OCI-LY7 (cell line): ENCODE measurements around the gene HIVEP2. TPM values are rescaled to one million over a fixed set of nuclear protein-coding genes. Genes with fewer than 3 reads are reported as not detected.

Source experiments
- BruUV-seq: library from RNA; stranded (reverse); fragments of 400-500 nt; replicated peaks from 2 replicates; lab custom pipeline; 2021; lab: Mats Ljungman, UMichigan
- CTCF ChIA-PET: fragments of 300-600 bp; sonication (Branson Sonifier 250); formaldehyde crosslinking; loops from one replicate; lab custom pipeline; 2022; ENCODE audit warnings: antibody characterized with exemption; ENCODE audit not compliant: unreplicated experiment; lab: Charles Lee
- POLR2A ChIA-PET: fragments of 300-600 bp; sonication (Branson Sonifier 250); formaldehyde crosslinking; loops from one replicate; lab custom pipeline; 2022; ENCODE audit warnings: antibody characterized with exemption; lab: Charles Lee
- DNase-seq: peaks from one replicate; pipeline ENCODE4 v3.0.0-alpha.2; 2015; ENCODE audit warnings: low spot score
- H2AFZ ChIP-seq: fragments of 200-600 bp; sonication (generic), shearing (Covaris generic); 2 replicates; pipeline ENCODE4 v1.6.1; 2014; ENCODE audit warnings: mild to moderate bottlenecking, antibody characterized with exemption, low read length, moderate library complexity
- H3K27ac ChIP-seq: fragments of 200-600 bp; sonication (generic); 2 replicates; pipeline ENCODE4 v1.5.1; 2014; ENCODE audit warnings: mixed run types, low read depth, mild to moderate bottlenecking, moderate library complexity, low read length, inconsistent platforms; ENCODE audit not compliant: poor library complexity, severe bottlenecking
- H3K36me3 ChIP-seq: fragments of 200-600 bp; sonication (generic); 2 replicates; pipeline ENCODE4 v1.6.1; 2014; ENCODE audit warnings: mild to moderate bottlenecking, antibody characterized with exemption, low read length, moderate library complexity, mixed read lengths; ENCODE audit not compliant: insufficient read depth
- H3K4me1 ChIP-seq: fragments of 200-600 bp; sonication (generic); 2 replicates; pipeline ENCODE4 v1.5.1; 2014; ENCODE audit warnings: mild to moderate bottlenecking, low read length; ENCODE audit not compliant: insufficient read depth, poor library complexity, severe bottlenecking
- H3K4me2 ChIP-seq: fragments of 200-600 bp; sonication (generic); 2 replicates; pipeline ENCODE4 v1.6.1; 2014; ENCODE audit warnings: mild to moderate bottlenecking, low read length
- H3K4me3 ChIP-seq: fragments of 200-600 bp; sonication (generic); 2 replicates; pipeline ENCODE4 v1.5.1; 2014; ENCODE audit warnings: mild to moderate bottlenecking, low read depth, low read length; ENCODE audit not compliant: poor library complexity, severe bottlenecking
- H3K79me2 ChIP-seq: fragments of 200-600 bp; sonication (generic); 2 replicates; pipeline ENCODE4 v1.6.1; 2016; ENCODE audit warnings: low read depth, mild to moderate bottlenecking, low read length, moderate library complexity, mixed read lengths; ENCODE audit not compliant: insufficient read depth
- H3K9me2 ChIP-seq: fragments of 200-600 bp; sonication (generic); 2 replicates; pipeline ENCODE4 v1.6.1; 2016; ENCODE audit warnings: mild to moderate bottlenecking, low read length, mixed read lengths; ENCODE audit not compliant: insufficient read depth
- H3K9me3 ChIP-seq: fragments of 200-600 bp; sonication (generic); 2 replicates; pipeline ENCODE4 v1.6.1; 2014; ENCODE audit warnings: mild to moderate bottlenecking, mixed run types, low read length, mixed read lengths
- H4K20me1 ChIP-seq: fragments of 200-600 bp; sonication (generic); 2 replicates; pipeline ENCODE4 v1.6.1; 2014; ENCODE audit warnings: mild to moderate bottlenecking, antibody characterized with exemption, low read length, moderate library complexity, mixed read lengths; ENCODE audit not compliant: insufficient read depth
- EZH2phosphoT487 ChIP-seq: fragments of 200-600 bp; sonication (generic); IDR thresholded peaks from 2 replicates; pipeline ENCODE4 v1.6.1; 2018; ENCODE audit warnings: low read depth, borderline replicate concordance, mild to moderate bottlenecking, mixed run types, antibody characterized with exemption, low read length, moderate library complexity, mixed read lengths
- intact Hi-C: fragments of 100-400 bp; cut with micrococcal nuclease; formaldehyde crosslinking; loops from one replicate; pipeline ENCODE4 v1.10.0; 2022; ENCODE audit not compliant: unreplicated experiment
- total RNA-seq, 2 experiments: library from RNA; depleted of rRNA in 1 of 2; stranded (reverse); fragments of >200 nt in 1 of 2; shearing (Covaris generic) in 1 of 2; gene quantifications; 2 replicates each; pipeline ENCODE4 v1.2.3, GENCODE V29; 2014 to 2022
- TF ChIP-seq, protein P1 (sequence below): fragments of 200-600 bp; sonication (generic); conservative IDR thresholded peaks from 2 replicates; pipeline ENCODE4 v1.5.1; 2014; ENCODE audit warnings: mild to moderate bottlenecking, antibody characterized with exemption, low read length, moderate library complexity, mixed read lengths

Gene HIVEP2
- total RNA-seq, 2 experiments from 2014 or later = 18.8 to 24.6 TPM

DNA sequence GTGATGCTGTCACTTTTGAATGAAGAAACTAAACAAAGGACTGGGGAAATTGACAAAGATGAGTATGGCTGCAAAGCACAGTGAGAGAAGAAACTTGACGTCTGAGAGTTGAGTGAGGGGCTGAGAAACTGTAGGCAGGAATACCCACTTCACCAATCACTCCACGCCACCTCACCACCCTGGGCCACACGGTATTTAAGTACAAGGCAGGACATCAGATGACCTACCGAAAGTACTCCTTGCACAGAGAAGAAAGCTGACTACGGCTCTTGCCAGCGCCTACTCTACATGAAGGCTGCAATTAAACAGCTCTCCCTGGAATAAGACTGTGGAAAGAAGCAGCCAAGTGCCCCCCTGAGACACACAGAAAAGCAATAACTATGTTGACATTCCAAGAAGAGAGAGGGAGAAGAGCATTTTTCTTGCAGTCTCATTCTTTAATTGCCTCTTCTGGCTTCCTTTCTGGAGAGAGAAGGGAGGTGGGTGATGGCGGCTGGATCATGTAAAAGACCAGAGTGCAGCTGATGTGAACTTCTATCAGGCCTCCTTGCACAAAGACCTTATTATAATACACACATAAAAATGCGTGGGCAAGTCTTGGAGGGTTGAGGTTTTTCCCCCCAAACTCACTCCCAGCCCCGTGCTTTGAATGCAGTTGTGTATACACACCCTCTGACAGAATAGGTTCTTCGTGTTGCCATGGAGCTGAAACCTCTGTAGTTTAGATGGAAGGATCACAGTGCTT, 44.6 kb downstream of the HIVEP2 start:
- Histone ChIP-seq H3K4me3 (no peak overlapping the region), H3K9me3 (0 out of 2 replicates have a peak, but pooled peaks cover 4% of the 10 kb centered on the region), H3K27ac (no peak overlapping the region), H2AFZ (no peak overlapping the region), H3K4me2 (no peak overlapping the region), H3K4me1 (no peaks in the 10 kb centered on the region), H4K20me1 (no peaks in the 10 kb centered on the region), H3K79me2 (peaks cover 18% of the 10 kb centered on the region; the same call in 1 of the 2 replicates), H3K9me2 (no peaks in the 10 kb centered on the region), H3K36me3 (peaks cover 26% of the 10 kb centered on the region; the same call in 1 of the 2 replicates)
- DNase-seq = no peak
- POLR2A ChIA-PET = interaction anchor here (1.0 kb wide), 1 partner anchor 32 kb away, joined by 4 read pairs; no protein-coding TSS in a partner anchor
- CTCF ChIA-PET = no interaction called here
- intact Hi-C loops = no loop called here
- TF ChIP-seq EZH2phosphoT487 = no peak
- TF ChIP-seq, protein P1, sequence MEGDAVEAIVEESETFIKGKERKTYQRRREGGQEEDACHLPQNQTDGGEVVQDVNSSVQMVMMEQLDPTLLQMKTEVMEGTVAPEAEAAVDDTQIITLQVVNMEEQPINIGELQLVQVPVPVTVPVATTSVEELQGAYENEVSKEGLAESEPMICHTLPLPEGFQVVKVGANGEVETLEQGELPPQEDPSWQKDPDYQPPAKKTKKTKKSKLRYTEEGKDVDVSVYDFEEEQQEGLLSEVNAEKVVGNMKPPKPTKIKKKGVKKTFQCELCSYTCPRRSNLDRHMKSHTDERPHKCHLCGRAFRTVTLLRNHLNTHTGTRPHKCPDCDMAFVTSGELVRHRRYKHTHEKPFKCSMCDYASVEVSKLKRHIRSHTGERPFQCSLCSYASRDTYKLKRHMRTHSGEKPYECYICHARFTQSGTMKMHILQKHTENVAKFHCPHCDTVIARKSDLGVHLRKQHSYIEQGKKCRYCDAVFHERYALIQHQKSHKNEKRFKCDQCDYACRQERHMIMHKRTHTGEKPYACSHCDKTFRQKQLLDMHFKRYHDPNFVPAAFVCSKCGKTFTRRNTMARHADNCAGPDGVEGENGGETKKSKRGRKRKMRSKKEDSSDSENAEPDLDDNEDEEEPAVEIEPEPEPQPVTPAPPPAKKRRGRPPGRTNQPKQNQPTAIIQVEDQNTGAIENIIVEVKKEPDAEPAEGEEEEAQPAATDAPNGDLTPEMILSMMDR = no peak
- no TSS peak for BruUV-seq

DNA sequence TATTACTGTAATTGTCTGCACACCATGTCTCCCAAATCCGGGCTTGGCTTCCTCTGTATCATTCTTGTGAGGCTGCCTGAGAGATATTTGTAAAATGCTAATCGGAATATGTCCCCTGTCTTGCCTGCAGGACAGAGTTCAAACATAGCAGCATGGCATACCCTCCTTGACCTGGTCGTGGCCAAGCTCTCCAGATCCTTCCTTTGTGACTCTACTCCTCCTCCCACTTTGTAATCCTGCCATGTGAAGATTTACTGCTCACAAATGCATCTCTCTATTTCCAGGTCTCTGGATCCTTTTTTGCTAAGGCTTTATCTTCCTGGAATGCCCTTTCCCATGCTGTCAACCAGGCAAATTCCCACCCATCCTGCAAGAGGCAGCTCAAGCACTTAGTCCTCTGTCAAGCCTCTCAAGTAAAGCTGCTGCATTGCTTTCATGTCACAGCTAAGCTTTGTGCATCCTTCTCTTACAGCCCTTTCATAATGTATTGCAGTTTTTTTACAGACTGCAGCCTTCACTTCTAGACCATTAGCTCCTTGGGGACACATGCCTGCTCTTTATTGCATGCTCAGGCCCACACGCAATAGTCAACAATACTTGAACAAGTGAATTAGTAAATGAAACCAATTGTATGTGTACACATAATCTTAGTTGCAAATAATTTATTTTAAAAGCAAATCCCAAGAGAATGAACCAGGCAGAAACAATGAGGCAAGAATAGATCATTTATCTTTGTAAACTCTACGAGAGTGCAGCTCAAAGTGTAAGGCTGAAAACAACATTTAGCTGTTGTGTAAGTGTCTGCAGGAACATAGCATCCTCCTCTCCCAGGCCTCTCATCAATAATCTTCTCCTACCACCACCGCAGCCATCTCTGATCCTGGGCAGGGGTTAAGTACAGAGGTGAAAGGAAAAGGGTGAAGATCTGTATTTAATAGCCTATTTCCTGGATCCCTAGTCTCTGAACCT, 45.8 kb downstream of the HIVEP2 start:
- intact Hi-C loops = no loop called here
- no peak overlapping the region for H2AFZ ChIP-seq

More for the DNA sequence above, 45.8 kb downstream of the HIVEP2 start:
- no TSS peak for BruUV-seq
- H3K4me2 ChIP-seq = no peak overlapping the region
- 0 out of 2 replicates have a peak, but pooled peaks cover 4% of the 10 kb centered on the region for H3K9me3 ChIP-seq
- H3K9me2 ChIP-seq = no peaks in the 10 kb centered on the region
- POLR2A ChIA-PET = interaction anchor here (0.8 kb wide), 2 partner anchors 10 to 56 kb away, joined by 3 to 4 read pairs; no protein-coding TSS in a partner anchor
- H3K4me3 ChIP-seq = no peak overlapping the region
- H3K4me1 ChIP-seq = no peaks in the 10 kb centered on the region
- H3K79me2 ChIP-seq = peaks cover 10% of the 10 kb centered on the region; the same call in 1 of the 2 replicates
- DNase-seq = no peak
- no peaks in the 10 kb centered on the region for H4K20me1 ChIP-seq
- no peak overlapping the region for H3K27ac ChIP-seq
- TF ChIP-seq, protein P1 = no peak
- TF ChIP-seq EZH2phosphoT487 = no peak
- H3K36me3 ChIP-seq = peaks cover 26% of the 10 kb centered on the region; the same call in 1 of the 2 replicates
- CTCF ChIA-PET = interaction anchor here (1.2 kb wide), 1 partner anchor 8 kb away, joined by 3 read pairs; no protein-coding TSS in a partner anchor
